Activated naive CD8-positive, alpha-beta T cell treated with anti-CD3 and anti-CD28 coated beads for 36 hours (primary cell): ENCODE results near the gene INF2. TPM values are rescaled to one million over a fixed set of nuclear protein-coding genes. Genes with fewer than 3 reads are reported as not detected.

ENCODE experiments used
- DNase-seq: peaks from one replicate; pipeline ENCODE4 v3.0.0; 2021
- H3K27ac Mint-ChIP-seq: one replicate; pipeline ENCODE4 v1.8.0; 2022; ENCODE audit warnings: mild to moderate bottlenecking, moderate library complexity, mixed read lengths
- H3K27me3 Mint-ChIP-seq: one replicate; pipeline ENCODE4 v1.8.0; 2022; ENCODE audit warnings: mild to moderate bottlenecking, mixed read lengths
- H3K36me3 Mint-ChIP-seq: one replicate; pipeline ENCODE4 v1.8.0; 2021; ENCODE audit warnings: mild to moderate bottlenecking, mixed read lengths
- H3K4me1 Mint-ChIP-seq: one replicate; pipeline ENCODE4 v1.8.0; 2021; ENCODE audit warnings: mixed read lengths
- H3K4me3 Mint-ChIP-seq: one replicate; pipeline ENCODE4 v1.8.0; 2022; ENCODE audit warnings: mild to moderate bottlenecking, moderate library complexity, mixed read lengths
- H3K9me3 Mint-ChIP-seq: one replicate; pipeline ENCODE4 v1.8.0; 2022; ENCODE audit warnings: mixed read lengths
- total RNA-seq, 2 experiments: library from RNA; stranded (reverse); gene quantifications; one replicate each; pipeline ENCODE4 v1.2.3, GENCODE V29; 2021

The INF2 gene
- total RNA-seq, 2 experiments from 2014 or later: 67.8 TPM

DNA sequence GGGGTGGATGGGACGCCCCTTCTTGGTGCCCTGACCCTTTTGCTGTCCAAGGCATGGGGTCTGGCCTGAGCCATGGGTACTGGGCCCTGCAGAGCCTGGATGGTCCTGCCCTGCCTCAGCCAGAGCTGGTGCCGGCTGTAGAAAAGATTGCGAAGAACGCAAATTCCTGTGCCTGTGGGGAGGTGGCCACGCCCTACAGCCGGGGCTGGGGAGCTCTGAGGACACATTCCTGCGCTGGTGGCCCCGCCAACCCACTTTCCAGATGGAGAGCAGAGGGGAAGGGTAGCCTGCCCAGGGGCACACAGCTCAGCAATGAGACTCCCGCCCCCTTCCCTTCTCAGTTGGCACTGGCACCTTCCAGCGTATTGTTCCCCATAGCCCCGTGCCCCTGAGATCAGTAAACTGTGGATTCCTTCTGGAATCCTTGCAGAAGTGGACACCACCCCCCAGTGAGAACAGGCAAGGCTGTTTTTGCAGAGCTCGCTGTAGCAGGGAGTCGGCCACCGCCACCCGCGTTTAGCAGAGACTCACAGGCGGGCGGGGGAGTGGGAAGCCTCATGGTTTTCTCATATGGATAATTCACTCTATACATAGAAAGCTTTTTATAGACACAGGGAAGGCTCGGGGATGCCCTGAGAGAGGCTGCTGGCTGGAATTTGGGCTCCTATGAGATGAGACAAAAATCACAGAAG lies 8.6 kb downstream of the INF2 start:
- DNase-seq: no peak
- no peaks in the 10 kb centered on the region for H3K9me3 Mint-ChIP-seq
- peaks cover 4% of the 10 kb centered on the region for H3K36me3 Mint-ChIP-seq
- H3K27ac Mint-ChIP-seq: no peak overlapping the region
- H3K4me3 Mint-ChIP-seq: no peak overlapping the region
- H3K27me3 Mint-ChIP-seq: no peaks in the 10 kb centered on the region
- H3K4me1 Mint-ChIP-seq: peaks cover 26% of the 10 kb centered on the region

DNA sequence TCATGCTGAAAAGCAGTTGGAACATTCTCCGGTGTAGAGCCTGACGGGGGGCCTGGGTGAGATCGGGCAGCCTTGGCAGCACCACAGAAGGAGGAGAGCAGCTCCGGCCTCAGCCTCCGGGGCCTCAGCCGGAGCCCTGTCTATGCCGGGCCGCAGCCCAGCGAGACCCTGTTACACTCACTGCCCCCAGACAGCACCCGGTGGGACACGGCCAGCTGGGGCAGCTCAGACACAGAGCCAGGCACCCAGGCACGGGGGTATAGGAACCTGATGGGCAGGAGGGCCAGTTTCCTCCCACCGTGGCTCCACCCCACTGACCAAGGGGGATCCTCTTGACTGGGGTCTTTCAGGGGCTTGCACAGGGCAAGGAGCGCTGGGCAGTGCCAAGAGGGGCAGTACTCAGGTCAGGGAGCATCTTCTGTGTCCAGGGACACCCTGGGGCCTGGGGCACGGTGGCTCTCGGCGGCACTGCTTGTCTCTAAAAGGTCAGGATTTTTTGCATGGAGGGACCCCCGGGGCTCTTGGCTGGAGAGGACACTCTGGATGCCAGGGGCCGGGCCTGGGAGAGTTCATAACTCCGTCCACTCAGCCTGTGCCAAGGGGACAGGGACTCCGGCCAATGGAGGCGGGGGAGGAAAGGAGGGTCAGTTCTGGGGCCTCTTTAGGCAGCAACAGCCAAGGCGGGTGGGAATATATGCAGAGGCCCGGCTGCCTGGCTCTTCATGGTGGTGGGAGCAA lies 9.4 kb downstream of the INF2 start:
- Mint-ChIP-seq H3K27me3 (no peaks in the 10 kb centered on the region), H3K36me3 (peaks cover 4% of the 10 kb centered on the region), H3K4me3 (no peak overlapping the region), H3K9me3 (no peaks in the 10 kb centered on the region), H3K4me1 (peaks cover 24% of the 10 kb centered on the region), H3K27ac (no peak overlapping the region)
- no peak for DNase-seq

DNA sequence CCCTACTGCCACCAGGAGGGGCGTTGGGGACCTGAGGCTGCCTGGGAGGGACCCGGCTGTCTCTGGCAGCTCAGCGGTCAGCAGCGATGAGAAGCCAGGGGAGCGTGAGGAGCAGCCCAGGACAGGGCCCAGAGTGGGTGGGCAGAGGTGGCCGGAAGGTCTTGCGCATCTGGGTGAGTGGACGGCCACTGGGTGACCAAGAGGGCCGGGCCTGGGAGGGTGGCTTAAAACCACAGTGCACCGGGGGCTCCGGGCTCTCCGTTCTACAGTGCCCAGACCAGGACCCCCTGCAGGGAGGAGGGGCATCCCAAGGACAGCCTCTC lies 10.0 kb downstream of the INF2 start:
- Mint-ChIP-seq H3K27ac (no peak overlapping the region), H3K27me3 (no peaks in the 10 kb centered on the region), H3K9me3 (no peaks in the 10 kb centered on the region), H3K4me3 (no peak overlapping the region), H3K36me3 (peaks cover 8% of the 10 kb centered on the region), H3K4me1 (peaks cover 20% of the 10 kb centered on the region)
- no peak for DNase-seq

DNA sequence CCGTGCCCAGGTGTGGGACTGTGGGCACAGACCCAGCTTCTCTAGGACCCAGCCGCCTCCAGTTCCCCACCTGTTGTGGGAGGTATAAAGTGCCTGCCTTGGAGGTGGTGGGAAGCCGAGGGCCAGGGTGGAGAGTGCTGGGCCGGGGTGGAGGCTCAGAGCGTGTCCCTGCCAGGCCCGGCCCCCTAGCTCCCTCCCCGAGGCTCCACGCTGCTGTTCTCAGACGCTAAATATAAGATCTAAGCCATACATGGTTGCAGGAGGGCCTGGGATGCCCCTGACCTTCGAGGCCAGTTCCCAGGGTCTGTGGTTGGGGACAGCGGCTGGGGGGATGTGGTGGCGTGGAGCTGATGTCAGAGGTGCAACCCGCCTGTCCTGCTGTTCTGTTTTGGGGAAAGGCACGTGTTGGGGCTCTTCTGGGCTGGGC lies 10.8 kb downstream of the INF2 start:
- H3K27ac Mint-ChIP-seq: no peak overlapping the region
- H3K4me3 Mint-ChIP-seq: no peak overlapping the region
- H3K27me3 Mint-ChIP-seq: no peaks in the 10 kb centered on the region
- no peaks in the 10 kb centered on the region for H3K9me3 Mint-ChIP-seq
- H3K36me3 Mint-ChIP-seq: peaks cover 9% of the 10 kb centered on the region
- peaks cover 12% of the 10 kb centered on the region for H3K4me1 Mint-ChIP-seq
- no peak for DNase-seq

DNA sequence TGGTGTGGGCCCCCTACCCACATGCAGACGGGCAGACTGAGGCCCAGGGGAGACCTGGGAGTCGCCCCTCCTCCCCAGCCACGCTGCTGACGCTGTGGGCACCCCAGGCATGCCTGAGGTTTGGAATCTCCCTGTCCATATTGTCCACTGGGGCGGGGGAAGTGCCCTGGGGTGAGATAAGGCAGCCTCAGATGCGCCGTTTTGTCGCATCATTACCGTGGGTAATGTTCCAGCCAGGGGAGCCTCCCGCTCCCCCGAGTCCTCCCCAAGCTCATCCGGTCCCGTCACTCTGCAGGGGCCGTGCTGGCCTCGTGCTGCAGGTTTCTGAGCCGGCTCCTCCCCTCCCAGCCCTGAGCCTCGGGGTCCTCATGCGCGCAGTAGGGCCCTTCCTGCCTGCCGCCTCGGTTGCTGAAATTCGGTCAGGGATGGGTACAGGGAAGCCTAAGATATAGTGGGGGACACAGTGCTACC lies 11.4 kb downstream of the INF2 start:
- peaks cover 9% of the 10 kb centered on the region for H3K36me3 Mint-ChIP-seq
- H3K27ac Mint-ChIP-seq: no peak overlapping the region
- no peak overlapping the region for H3K4me3 Mint-ChIP-seq
- no peaks in the 10 kb centered on the region for H3K27me3 Mint-ChIP-seq
- peaks cover 7% of the 10 kb centered on the region for H3K4me1 Mint-ChIP-seq
- DNase-seq: no peak
- H3K9me3 Mint-ChIP-seq: no peaks in the 10 kb centered on the region

DNA sequence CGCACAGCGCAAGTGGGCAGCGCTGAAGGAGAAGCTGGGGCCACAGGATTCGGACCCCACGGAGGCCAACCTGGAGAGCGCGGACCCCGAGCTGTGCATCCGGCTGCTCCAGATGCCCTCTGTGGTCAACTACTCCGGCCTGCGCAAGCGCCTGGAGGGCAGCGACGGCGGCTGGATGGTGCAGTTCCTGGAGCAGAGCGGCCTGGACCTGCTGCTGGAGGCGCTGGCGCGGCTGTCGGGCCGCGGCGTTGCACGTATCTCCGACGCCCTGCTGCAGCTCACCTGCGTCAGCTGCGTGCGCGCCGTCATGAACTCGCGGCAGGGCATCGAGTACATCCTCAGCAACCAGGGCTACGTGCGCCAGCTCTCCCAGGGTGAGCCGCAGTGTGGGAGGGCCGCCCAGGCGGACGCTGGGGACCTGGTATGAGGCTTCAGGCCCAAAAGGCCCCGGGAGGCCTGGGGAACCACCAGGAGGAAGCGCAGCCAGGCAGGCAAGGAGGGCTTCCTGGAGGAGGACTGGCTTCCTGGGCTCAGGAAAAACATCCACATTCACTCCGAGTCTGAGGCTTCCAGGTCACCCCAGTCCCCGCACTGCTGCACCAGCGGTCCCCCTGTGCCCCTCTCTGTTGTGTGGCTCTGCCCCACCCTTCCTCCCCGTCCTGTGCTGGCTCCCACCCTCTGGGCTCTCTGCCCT lies 12.1 kb downstream of the INF2 start:
- Mint-ChIP-seq H3K36me3 (peaks cover 5% of the 10 kb centered on the region), H3K27ac (no peak overlapping the region), H3K4me1 (peaks cover 4% of the 10 kb centered on the region), H3K9me3 (no peaks in the 10 kb centered on the region), H3K4me3 (no peak overlapping the region), H3K27me3 (no peaks in the 10 kb centered on the region)
- DNase-seq: no peak

DNA sequence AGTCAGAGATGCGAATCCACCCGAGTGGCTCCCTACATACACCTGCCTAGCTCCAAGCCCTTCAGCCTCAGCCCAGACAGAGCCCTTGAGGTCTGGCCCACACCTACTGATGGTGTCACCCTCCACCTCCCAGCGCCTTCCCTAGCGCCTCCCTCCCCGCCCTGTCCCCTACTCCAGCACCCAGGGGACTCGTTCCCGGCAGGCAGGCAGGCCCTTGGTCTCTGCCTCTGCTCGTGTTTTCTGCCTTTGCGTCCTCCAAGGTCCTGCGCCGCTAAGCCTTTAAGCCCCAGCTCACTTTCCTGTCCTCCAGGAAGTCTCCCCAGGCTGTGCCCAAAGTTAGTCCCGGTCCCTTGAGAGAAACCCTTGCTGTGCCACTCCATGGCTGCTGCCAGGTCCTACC lies 12.7 kb downstream of the INF2 start:
- no peaks in the 10 kb centered on the region for H3K9me3 Mint-ChIP-seq

DNA sequence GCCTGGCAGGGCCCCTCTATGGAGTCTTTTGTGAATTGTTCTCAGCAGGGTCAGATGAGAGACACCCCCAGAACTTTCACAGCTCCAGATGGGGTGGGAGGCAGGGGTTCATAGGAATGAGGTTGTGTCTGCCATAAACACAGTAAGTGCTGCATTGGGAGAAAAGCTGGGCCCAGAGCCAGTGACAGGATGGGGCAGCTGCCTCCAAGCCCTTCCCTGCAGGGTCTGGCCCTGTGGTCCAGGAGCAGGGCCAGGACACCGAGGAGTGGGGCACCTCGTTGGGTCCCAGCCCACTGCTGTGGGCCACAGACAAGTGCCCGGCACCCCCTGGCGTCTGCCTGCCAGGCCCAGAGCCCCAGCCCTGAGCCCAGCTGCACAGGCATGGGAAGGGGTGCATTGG lies 13.3 kb downstream of the INF2 start:
- H3K9me3 Mint-ChIP-seq: no peaks in the 10 kb centered on the region
- no peak overlapping the region for H3K27ac Mint-ChIP-seq
- peaks cover 4% of the 10 kb centered on the region for H3K4me1 Mint-ChIP-seq
- no peaks in the 10 kb centered on the region for H3K27me3 Mint-ChIP-seq
- peaks cover 5% of the 10 kb centered on the region for H3K36me3 Mint-ChIP-seq
- DNase-seq: no peak
- no peak overlapping the region for H3K4me3 Mint-ChIP-seq

More for the DNA sequence above, 12.7 kb downstream of the INF2 start:
- H3K36me3 Mint-ChIP-seq: peaks cover 5% of the 10 kb centered on the region
- no peak overlapping the region for H3K4me3 Mint-ChIP-seq
- no peak for DNase-seq
- H3K27ac Mint-ChIP-seq: no peak overlapping the region
- H3K27me3 Mint-ChIP-seq: no peaks in the 10 kb centered on the region
- H3K4me1 Mint-ChIP-seq: peaks cover 4% of the 10 kb centered on the region

DNA sequence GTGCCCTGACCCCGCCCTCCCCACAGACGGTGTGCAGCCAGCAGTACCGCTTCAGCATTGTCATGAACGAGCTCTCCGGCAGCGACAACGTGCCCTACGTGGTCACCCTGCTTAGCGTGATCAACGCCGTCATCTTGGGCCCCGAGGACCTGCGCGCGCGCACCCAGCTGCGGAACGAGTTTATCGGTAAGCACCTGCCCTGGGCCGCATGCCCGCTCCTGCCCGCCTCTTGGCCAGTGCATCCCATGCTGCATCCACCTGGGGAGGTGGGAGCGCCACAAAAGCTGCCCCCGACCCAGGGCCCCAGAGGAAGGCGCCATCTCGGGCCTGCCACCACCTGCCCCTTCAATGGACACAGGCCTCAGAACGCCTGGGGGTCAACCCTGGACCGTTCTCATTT lies 13.9 kb downstream of the INF2 start:
- Mint-ChIP-seq H3K4me1 (peaks cover 4% of the 10 kb centered on the region), H3K36me3 (peaks cover 5% of the 10 kb centered on the region), H3K27me3 (no peaks in the 10 kb centered on the region)

DNA sequence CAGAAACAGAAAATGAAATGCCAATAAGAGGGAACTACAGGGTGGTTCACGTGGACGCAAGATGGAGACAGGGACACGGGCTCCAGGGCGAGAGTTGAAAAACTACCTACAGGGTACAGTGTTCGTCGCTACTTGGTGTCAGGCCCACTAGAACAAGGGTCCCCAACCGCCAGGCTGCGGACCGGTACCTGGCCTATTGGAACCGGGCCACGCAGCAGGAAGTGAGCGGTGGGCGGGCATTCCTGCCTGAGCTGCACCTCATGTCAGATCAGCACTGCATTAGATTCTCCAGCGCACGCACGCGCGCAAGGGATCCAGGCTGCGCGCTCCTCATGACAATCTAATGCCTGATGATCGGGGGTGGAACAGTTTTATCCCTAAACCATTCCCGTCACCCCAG lies 14.8 kb downstream of the INF2 start:
- no peaks in the 10 kb centered on the region for H3K9me3 Mint-ChIP-seq
- H3K4me1 Mint-ChIP-seq: peaks cover 6% of the 10 kb centered on the region
- no peak overlapping the region for H3K27ac Mint-ChIP-seq
- no peaks in the 10 kb centered on the region for H3K27me3 Mint-ChIP-seq
- no peak overlapping the region for H3K4me3 Mint-ChIP-seq
- DNase-seq: no peak
- peaks cover 5% of the 10 kb centered on the region for H3K36me3 Mint-ChIP-seq

More for the DNA sequence above, 13.9 kb downstream of the INF2 start:
- no peaks in the 10 kb centered on the region for H3K9me3 Mint-ChIP-seq
- no peak for DNase-seq
- no peak overlapping the region for H3K4me3 Mint-ChIP-seq
- no peak overlapping the region for H3K27ac Mint-ChIP-seq

DNA sequence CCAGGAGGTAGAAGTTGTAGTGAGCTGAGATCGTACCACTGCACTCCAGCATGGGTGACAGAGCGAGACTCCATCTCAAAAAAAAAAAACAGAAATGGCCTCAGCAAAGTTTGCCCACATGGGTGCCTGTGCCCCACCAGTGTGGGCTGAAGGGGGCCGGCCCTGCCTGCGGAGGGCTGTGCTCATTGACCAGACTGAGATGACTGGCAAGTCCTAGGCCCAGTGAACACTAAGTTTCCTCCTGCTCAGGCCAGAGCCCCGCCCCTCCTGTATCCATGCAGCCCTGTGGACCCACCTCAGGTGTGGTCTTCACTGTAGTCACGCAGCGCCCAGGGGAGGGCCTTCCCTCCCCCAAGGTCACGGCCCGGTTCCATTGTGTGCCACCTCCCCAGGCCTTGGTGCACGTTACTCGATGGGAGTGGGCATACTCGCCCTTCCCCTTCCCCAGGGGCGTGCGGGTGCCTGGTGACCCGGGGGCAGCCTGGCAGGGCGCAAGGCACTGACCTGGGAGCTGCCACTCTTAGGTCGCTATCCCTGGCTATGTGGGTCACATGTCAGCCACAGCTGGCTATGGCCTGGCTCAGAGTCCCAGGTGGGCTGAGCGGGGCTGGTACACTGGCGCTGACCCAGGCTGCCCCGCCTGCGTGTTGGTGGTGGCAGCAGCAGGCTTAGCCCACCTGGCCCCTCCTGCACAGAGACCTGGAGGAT lies 16.1 kb downstream of the INF2 start:
- no peak for DNase-seq
- Mint-ChIP-seq H3K27me3 (no peaks in the 10 kb centered on the region), H3K4me1 (peaks cover 4% of the 10 kb centered on the region), H3K27ac (no peak overlapping the region), H3K36me3 (peaks cover 5% of the 10 kb centered on the region), H3K9me3 (no peaks in the 10 kb centered on the region), H3K4me3 (no peak overlapping the region)

DNA sequence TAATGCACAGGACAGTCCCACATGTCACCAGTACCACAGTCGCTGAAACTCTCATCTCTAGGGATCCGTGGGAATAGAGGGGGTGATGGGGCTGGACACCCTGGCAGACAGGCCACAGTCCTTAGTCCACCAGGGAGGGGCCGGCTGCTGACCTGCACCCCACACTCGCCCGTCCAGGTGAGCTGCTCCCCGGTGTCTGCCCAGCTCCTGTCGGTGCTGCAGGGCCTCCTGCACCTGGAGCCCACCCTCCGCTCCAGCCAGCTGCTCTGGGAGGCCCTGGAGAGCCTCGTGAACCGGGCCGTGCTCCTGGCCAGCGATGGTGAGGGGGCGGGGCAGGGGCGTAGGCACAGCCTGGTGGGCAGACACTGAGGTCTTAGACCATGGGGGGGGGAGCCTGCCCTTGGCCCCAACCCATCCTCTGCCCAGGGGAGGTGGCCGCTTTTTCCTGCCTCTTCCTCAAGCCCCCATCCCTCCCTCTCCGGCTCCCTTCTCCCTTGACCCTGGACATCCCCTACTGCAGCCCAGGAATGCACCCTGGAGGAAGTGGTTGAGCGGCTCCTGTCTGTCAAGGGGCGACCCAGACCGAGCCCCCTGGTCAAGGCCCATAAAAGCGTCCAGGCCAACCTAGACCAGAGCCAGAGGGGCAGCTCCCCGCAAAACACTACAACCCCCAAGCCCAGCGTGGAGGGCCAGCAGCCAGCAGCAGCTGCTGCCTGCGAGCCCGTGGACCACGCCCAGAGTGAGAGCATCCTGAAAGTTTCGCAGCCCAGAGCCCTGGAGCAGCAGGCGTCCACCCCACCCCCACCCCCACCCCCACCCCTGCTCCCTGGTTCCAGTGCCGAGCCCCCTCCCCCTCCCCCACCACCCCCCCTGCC lies 17.6 kb downstream of the INF2 start:
- Mint-ChIP-seq H3K27me3 (no peaks in the 10 kb centered on the region), H3K9me3 (no peaks in the 10 kb centered on the region), H3K4me1 (peaks cover 2% of the 10 kb centered on the region), H3K36me3 (peaks cover 5% of the 10 kb centered on the region), H3K27ac (no peak overlapping the region), H3K4me3 (no peak overlapping the region)
- DNase-seq: no peak

DNA sequence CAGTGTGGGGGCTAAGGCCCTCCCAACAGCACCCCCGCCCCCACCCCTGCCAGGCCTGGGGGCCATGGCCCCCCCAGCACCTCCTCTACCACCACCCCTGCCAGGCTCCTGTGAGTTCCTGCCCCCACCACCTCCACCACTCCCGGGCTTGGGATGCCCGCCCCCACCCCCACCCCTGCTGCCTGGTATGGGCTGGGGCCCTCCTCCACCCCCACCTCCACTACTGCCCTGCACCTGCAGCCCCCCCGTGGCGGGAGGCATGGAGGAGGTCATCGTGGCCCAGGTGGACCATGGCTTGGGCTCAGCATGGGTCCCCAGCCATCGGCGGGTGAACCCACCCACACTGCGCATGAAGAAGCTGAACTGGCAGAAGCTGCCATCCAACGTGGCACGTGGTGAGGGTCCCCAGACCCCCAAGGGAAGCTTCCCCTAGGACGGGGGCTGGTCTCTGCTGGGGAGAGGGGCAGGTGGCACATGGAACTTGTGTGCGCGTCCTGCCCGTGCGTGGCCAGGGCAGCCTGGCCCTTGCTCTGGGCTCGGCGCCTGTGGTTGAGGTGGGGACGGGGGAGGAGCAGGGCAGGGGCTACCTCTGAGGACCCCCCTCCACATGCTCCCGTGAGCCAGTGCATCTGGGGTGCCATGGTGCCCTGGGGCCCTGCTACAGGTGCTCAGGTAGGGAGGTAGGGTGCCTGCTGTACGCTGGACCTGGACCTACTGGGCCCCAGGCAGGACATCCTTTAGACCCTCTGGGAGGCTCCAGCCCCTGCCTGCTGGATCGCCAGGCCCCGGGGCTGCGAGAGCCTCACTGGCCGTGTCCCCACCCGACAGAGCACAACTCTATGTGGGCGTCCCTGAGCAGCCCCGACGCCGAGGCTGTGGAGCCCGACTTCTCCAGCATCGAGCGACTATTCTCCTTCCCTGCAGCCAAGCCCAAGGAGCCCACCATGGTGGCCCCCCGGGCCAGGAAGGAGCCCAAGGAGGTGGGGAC lies 18.5 kb downstream of the INF2 start:
- Mint-ChIP-seq H3K4me1 (peaks cover 2% of the 10 kb centered on the region), H3K27me3 (no peaks in the 10 kb centered on the region), H3K4me3 (no peak overlapping the region), H3K36me3 (peaks cover 5% of the 10 kb centered on the region), H3K27ac (no peak overlapping the region), H3K9me3 (no peaks in the 10 kb centered on the region)
- DNase-seq: no peak
